ENCODE measurements around the gene RRP9. TPM values are rescaled to one million over a fixed set of nuclear protein-coding genes. Genes with fewer than 3 reads are reported as not detected.

RRP9 gene
- total RNA-seq, 1 experiment from 2014 or later: 78.5 TPM

- Histone ChIP-seq H3K4me3 (peak within 1 kb of the TSS; percentile 89), H3K36me3 (peaks cover 2% of the 10 kb centered on the region; the same call in 1 of the 2 replicates), H3K27me3 (no peaks in the 10 kb centered on the region), H3K9me3 (no peaks in the 10 kb centered on the region)
- DNase-seq: peak; percentile 73
Measured at GRCh38 chr3:51974963-51975851, 33.5 kb upstream of the RRP9 start, which contains the start of gene ABHD14A. ABHD14A (plus strand) TSS chr3:51975064; CDS start chr3:51975136, 72 bp downstream.

DNA sequence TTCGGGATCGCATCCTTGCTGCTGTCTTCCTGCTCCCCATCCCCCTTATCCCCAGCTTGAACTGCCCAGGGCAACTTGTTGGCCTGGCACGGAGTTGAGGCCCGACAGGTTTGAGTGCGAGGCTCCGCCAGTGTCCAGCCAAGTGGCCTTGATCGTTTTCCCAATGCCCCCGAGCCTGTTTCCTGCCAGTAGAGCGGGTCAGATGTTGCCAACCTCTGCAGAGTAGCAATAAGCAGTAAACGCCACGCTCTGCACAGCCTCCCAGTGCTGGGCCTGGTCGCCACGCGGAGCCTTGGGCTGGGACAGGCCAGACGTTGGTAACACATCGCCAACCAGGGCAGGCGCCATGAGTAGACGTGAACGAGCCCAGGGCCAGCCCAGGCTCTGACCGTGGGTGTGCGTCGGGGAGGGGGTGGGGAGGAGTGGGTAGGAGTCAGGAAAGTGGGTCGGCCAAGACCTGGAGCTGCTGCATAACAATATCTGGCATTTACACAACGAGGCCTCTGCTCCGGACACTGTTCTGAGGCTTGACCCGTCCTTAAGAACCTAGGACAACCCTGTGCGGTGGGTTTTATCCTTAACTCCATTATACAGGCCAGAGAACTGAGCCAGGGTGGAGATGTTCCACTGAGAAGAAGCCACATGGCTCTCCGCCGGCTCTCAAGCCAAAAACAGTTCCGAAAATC is 32.7 kb upstream of the RRP9 start:
- no peaks in the 10 kb centered on the region for H3K27me3 ChIP-seq
- no peaks in the 10 kb centered on the region for H3K9me3 ChIP-seq
- H3K4me3 ChIP-seq: peak overlapping the region; percentile 89
- peaks cover 2% of the 10 kb centered on the region; the same call in 1 of the 2 replicates for H3K36me3 ChIP-seq
- DNase-seq: peak; percentile 32

DNA sequence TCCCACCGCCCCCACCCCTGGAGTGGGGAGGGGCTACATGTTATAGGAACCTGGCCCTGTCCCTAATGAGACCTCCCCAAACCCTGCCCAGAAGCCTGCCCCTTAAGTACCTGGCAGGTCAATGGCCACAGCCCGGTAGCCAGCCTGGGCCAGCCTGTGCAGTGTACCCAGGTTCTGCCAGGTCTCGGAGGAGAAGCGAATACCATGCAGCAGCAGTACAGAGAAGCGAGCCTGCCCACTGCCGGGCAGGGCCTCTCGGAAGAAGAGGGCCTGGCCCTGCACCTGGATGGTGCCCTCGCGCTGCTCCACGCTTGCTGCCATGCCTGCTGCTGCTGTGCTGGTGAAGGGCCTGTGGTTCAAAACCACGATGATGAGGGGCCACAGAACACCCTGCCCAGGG is 29.6 kb upstream of the RRP9 start:
- no peak for DNase-seq
- no peaks in the 10 kb centered on the region for H3K27me3 ChIP-seq
- no peaks in the 10 kb centered on the region for H3K9me3 ChIP-seq
- peaks cover 2% of the 10 kb centered on the region; the same call in 1 of the 2 replicates for H3K36me3 ChIP-seq
- H3K4me3 ChIP-seq: no peak overlapping the region

- DNase-seq: no peak
- Histone ChIP-seq H3K27me3 (no peaks in the 10 kb centered on the region), H3K9me3 (no peaks in the 10 kb centered on the region), H3K36me3 (peaks cover 2% of the 10 kb centered on the region; the same call in 1 of the 2 replicates), H3K4me3 (no peak overlapping the region)
Measured at GRCh38 chr3:51970606-51971300, 29.0 kb upstream of the RRP9 start.

DNA sequence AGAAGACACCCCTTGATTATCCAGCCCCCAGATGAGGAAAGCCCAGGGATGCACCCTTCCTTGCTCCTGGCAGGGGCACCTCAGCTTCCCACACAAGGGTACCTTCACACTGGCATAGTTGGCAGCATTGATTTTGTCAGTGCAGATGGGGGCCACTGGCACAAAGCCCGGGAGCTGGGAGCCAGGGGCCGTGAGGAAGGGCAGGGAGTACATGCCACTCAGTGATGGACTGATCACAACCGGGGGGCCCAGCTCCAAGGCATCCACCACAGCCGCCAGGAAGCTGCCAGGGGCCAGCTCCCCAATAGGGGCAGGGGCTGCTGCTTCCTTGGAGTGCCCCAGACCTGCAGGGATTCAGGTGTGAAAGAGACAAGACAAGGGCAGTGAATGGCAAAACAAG is 28.1 kb upstream of the RRP9 start:
- Histone ChIP-seq H3K27me3 (no peaks in the 10 kb centered on the region), H3K9me3 (no peaks in the 10 kb centered on the region), H3K36me3 (peaks cover 2% of the 10 kb centered on the region; the same call in 1 of the 2 replicates), H3K4me3 (no peak overlapping the region)
- DNase-seq: no peak

- no peak for DNase-seq
- Histone ChIP-seq H3K27me3 (no peaks in the 10 kb centered on the region), H3K9me3 (no peaks in the 10 kb centered on the region), H3K4me3 (no peak overlapping the region), H3K36me3 (peaks cover 2% of the 10 kb centered on the region; the same call in 1 of the 2 replicates)
Measured at GRCh38 chr3:51968883-51969678, 27.4 kb upstream of the RRP9 start.

DNA sequence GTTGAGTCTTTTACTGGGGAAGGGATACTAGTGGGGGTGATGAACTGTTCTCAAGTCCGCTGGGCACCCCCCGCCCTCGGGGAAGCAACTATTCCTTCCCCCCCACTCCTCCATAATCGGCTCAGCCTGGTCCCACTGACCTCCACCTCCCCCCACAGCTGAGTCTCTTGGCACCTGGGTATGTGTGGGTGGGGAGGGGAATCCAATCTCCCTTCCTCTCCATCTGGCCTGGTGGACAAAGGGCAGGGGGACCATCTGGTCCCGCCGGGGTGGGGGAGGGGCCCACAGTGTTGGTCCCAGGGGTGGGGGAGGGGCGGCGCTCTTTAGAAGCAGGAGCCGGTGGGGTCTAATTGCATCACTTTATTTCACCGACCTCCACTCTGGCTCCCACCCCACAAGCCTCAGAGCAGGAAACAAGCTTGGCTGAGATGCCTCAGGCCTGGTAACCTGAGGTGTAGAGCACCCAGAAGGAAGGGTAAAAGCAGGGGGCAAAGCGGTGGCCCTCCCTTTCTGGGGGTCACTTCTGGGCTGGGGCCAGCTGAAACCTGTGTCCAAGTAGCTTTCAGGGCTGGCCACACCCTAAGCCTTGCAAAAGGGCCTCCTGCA is 26.6 kb upstream of the RRP9 start:
- H3K4me3 ChIP-seq: peak overlapping the region; percentile 59
- no peaks in the 10 kb centered on the region for H3K9me3 ChIP-seq
- H3K27me3 ChIP-seq: no peaks in the 10 kb centered on the region
- peak; percentile 57 for DNase-seq
- H3K36me3 ChIP-seq: peaks cover 2% of the 10 kb centered on the region; the same call in 1 of the 2 replicates

GRCh38 chr3:51967384-51968169 is 25.9 kb upstream of the RRP9 start, which contains the start of gene PCBP4:
PCBP4 (minus strand) TSS chr3:51967454; CDS start chr3:51961240, 6,214 bp downstream.
- Histone ChIP-seq H3K27me3 (no peaks in the 10 kb centered on the region), H3K4me3 (peak within 1 kb of the TSS; percentile 59), H3K9me3 (no peaks in the 10 kb centered on the region), H3K36me3 (peaks cover 2% of the 10 kb centered on the region; the same call in 1 of the 2 replicates)
- DNase-seq: peak; percentile 46

GRCh38 chr3:51966922-51967383 is 25.2 kb upstream of the RRP9 start:
- no peaks in the 10 kb centered on the region for H3K9me3 ChIP-seq
- no peak for DNase-seq
- H3K36me3 ChIP-seq: peaks cover 2% of the 10 kb centered on the region; the same call in 1 of the 2 replicates
- no peaks in the 10 kb centered on the region for H3K27me3 ChIP-seq
- H3K4me3 ChIP-seq: peak overlapping the region; percentile 59

DNA sequence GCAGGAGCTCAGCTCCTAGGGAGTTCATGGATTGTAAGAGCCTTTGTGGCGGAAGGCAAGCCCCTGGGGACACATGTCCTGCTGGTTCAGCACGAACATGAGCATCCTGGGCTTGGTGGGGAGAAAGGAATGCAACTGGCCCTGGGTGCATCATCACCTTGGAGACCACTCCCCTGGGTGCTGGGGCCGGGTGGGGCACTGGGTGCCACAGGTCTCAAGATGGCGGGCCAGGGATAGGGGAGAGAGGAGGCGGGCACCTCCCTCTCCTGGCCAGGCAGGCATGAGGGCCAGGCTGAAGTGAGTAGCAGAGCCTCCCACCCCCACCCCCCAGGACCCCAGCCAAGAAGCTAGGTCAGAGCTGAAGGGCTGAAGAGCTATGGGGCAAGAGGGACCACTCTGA is 24.8 kb upstream of the RRP9 start:
- no peaks in the 10 kb centered on the region for H3K9me3 ChIP-seq
- no peak for DNase-seq

GRCh38 chr3:51966016-51966415 is 24.3 kb upstream of the RRP9 start:
- Histone ChIP-seq H3K27me3 (no peaks in the 10 kb centered on the region), H3K4me3 (no peak overlapping the region), H3K9me3 (no peaks in the 10 kb centered on the region), H3K36me3 (no peaks in the 10 kb centered on the region)
- no peak for DNase-seq

More for the DNA sequence above, 24.8 kb upstream of the RRP9 start:
- Histone ChIP-seq H3K36me3 (peaks cover under 1% of the 10 kb centered on the region; the same call in 1 of the 2 replicates), H3K27me3 (no peaks in the 10 kb centered on the region), H3K4me3 (peak overlapping the region; percentile 59)

GRCh38 chr3:51964521-51964920 is 22.8 kb upstream of the RRP9 start:
- no peak for DNase-seq

GRCh38 chr3:51963951-51964451 is 22.3 kb upstream of the RRP9 start:
- no peak for DNase-seq
- Histone ChIP-seq H3K36me3 (no peaks in the 10 kb centered on the region), H3K27me3 (no peaks in the 10 kb centered on the region), H3K9me3 (no peaks in the 10 kb centered on the region), H3K4me3 (no peak overlapping the region)

More at GRCh38 chr3:51964521-51964920, 22.8 kb upstream of the RRP9 start:
- Histone ChIP-seq H3K36me3 (no peaks in the 10 kb centered on the region), H3K9me3 (no peaks in the 10 kb centered on the region), H3K4me3 (no peak overlapping the region), H3K27me3 (no peaks in the 10 kb centered on the region)

DNA sequence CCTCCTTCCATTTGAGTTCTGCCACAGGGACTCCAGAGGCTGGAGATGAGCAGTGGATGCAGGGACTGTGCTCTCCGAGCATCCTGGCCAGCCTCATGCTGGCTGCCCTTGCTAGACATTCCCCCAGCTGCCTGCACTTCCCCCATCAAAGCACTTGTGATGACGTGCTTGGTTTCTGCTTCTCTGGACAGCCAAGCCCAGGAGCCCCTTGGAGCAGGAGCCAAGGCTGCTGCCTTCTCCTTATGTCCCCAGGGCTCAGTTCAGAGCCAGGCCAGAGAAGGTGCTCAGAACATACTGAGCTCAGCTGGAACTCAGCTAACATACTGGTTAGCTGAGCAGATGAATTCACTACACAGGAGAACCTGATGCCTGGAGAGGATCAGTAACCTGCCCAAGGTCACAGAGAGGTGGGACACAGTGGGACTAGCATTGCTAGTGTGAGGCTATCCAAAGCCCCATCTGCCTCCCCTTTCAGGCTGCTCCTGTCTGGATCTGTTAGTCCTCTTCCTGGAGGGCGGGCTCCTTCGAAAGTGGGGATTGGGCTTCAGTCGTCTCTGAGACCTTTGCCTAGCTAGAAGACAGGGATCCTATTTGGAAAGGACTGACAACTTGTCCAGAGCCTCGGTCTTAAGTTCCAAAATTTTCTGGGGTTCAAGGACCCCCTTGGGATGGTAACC is 21.3 kb upstream of the RRP9 start:
- H3K36me3 ChIP-seq: no peaks in the 10 kb centered on the region
- H3K27me3 ChIP-seq: no peaks in the 10 kb centered on the region
- no peak overlapping the region for H3K4me3 ChIP-seq
- no peak for DNase-seq
- no peaks in the 10 kb centered on the region for H3K9me3 ChIP-seq
